GM19452 (cell line): ENCODE data around the gene STARD3.

Source experiments
- ATAC-seq: cut with Tn5 transposase; IDR thresholded peaks from one replicate; pipeline ENCODE4 v1.9.1; 2021; ENCODE audit not compliant: unreplicated experiment

Gene STARD3

GRCh38 chr17:39618956-39619785, 17.8 kb upstream of the STARD3 start:
- ATAC-seq, result no peak

DNA sequence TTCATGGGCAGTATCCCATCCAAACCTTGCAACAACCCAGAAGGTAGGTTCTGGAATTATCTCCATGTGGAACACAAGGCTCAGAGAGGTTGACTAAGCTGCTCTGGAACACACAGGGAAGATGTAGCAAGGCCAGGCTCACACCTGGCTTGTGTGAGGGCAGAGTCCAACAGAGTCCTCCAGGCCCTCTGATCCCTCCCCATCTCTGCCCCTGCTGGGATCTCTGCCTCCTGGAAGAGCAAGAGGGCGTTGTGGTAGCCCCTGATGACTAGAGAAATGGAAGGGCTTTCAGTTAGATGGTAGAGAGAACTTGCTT, 17.2 kb upstream of the STARD3 start:
- ATAC-seq, result no peak

GRCh38 chr17:39621523-39622379, 15.2 kb upstream of the STARD3 start:
- ATAC-seq, result peak; percentile 54

DNA sequence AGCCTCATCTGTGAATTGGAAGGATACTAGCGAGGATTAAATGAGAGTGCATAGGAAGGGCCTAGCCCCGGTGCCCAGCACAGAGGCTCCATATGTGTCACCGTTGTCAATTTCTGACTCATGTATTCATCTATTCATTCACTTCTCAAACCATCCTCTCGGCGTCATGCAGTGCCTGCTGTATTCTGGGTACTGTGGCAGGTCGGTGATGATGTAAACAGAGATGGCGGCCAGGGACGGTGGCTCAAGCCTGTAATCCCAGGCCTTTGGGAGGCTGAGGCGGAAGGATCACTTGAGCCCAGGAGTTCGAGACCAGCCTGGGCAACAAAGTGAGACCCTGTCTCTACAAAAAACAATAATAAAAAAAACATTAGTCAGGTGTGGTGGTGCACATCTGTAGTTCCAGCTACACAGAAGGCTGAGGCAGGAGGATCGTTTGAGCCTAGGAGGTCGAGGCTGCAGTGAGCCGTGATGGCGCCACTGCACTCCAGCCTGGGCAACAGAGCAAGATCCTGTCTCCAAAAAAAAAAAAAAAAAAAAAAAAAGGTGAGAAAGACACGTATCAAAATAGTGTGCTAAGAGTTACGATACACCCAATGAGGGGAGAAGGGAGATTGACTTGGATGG, 14.5 kb upstream of the STARD3 start:
- ATAC-seq, result peak; percentile 47

DNA sequence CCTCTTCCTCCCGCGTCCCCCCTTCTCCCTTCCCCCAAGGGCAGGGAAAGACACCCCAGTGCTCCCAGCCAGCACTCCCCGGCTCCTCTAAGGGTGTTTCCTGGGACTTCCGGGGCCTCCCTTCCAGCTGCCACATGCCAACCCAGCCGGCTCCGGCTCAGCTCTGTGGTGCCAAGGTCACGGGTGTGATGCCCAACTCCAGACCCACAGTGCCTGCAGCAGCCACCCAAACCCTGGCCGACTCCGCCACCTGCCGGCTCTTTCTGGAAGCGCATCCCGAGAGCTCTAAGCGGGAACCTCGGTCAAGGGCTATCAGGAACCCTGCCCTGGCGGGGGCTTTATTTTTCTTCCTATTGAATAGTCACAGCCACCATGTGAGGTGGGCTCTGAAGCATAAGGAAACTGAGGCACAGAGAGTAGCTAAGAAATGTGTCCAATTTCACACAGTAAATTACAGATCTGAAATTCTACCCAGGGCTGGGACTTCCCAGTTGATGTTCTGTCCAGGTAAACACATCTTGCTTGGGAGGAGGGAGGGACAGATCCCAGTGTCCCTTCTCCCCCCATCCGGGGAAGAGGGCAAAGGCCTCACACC, 13.5 kb upstream of the STARD3 start:
- ATAC-seq, result no peak

- no peak for ATAC-seq
These were observed 12.6 kb upstream of the STARD3 start for GRCh38 chr17:39624313-39624712.

DNA sequence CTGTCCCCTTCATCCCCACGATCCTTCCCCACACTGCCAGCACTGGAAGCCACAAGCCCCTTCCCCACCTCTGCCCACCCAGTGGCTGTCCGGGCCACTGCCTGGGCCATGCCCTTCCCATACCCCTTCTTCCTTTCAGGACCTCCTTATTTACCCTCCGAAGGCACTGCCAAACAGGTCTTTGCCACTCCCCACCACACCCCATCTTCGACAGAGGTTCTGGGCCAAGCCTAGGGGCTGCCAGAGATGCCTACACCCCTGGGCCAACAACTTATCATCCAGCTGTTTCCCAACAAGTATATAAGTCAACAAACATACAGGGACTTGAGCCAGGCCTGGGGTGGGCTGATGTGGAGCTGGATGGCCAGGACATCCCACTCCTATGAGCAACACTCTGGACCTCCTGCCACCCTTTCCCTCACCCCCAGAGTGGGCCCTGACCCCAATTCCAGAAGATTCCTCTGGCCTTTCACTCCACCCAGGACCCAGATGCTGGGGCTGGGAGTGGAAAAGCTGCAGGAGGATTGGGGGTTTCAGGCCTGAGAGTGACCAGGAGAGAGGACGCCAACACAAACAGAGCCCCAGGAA, 11.7 kb upstream of the STARD3 start:
- ATAC-seq, result no peak

DNA sequence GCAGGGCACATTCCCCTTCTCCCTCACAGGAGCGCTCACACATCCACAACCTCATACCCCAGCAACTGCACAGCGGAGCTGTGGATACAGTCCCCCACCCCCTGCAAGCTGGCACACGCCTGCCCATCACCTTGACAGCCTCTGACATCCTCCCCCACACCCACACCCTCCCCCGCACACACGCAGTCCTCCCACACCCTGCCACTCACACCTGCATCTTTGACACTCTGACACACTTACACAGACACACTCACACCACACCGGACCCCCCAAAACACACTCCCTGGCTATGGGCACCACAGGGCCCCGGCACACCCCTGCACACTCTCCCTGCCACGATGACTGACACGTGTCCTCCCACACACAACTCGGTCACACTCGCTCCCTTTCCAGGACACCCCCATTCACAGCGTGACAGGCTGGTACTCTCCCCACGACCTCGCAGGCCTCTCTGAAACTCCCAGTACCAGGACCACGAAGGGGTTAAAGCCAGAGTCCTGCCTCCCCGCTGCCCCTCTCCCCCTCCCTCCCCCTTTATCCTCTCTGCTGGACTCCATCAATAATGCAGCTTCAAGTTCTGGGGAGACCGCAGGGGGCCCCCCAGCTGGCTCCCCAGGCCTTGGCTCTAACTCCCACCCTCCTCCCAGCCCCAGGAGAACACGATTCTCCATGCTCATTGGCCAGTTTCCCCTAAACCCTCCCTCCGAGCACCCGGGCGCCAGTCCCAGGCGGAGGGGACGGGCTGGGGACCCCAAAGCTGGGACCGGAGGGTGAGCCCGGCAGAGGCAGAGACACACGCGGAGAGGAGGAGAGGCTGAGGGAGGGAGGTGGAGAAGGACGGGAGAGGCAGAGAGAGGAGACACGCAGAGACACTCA, 10.5 kb upstream of the STARD3 start, which contains the start of gene PPP1R1B:
PPP1R1B (plus strand) TSS at position 782 of the 876 bp plus-strand sequence. CDS start 441 bp downstream, outside the sequence.
- no peak for ATAC-seq

- no peak for ATAC-seq
These were observed 9.8 kb upstream of the STARD3 start for GRCh38 chr17:39627047-39627711.

GRCh38 chr17:39627712-39628516, 9.0 kb upstream of the STARD3 start:
- no peak for ATAC-seq

DNA sequence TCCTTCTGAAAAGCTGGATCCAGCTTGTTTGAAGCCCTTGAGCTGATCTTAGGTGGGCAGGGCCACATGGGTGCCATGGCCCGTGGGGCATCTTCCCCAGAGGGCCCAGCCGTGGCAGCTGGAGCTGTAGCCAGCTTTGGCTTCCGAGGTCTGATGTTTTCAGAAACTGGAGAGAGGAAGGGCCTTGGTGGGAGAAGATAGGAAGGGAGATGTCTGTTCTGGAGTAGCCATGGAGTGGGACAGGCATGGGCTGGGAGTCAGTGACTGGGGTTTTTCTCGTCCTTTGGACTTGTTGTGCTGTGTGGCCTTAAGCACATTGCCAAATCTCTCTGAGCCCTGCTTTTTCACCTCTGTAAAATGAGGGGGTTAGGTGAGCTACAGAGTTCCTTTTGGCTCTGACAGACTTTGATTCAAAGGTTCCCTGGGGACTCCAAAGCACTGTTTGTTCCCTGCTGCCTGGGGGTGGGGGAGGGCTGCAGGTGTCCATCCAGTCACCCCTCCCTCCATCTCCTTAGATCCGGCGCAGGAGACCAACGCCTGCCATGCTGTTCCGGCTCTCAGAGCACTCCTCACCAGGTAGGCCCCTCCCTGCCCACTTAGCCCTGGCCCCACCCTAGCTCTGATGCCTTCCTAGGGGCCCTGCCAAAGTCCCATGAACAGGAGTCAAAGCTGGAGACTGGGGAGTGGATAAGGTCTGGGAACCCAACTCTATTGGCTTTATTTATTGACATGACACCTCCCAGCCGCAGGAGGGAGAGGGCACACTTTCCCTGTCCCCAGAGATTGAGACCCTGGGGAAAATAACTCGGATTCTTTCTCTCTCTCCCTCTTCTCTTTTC, 8.1 kb upstream of the STARD3 start:
- ATAC-seq, result no peak

DNA sequence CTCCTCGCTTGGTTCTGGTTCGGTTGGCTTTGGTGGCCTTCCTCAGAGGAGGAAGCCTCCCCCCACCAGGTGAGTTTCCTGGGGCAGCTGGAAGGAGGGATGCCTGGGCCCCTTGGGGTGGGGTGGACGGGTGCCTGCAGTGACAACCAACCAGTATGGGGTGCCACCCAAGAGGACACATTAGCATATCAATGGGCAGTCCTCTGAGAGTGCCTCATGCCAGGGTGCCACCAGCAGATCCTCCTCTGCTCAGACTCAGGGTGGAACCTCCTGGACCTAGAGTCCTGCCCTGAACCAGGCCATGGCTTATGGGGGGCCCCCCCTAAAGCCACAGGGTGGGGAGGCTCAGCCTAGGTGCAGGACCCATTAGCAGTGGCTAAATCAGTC, 7.5 kb upstream of the STARD3 start:
- ATAC-seq, result no peak

DNA sequence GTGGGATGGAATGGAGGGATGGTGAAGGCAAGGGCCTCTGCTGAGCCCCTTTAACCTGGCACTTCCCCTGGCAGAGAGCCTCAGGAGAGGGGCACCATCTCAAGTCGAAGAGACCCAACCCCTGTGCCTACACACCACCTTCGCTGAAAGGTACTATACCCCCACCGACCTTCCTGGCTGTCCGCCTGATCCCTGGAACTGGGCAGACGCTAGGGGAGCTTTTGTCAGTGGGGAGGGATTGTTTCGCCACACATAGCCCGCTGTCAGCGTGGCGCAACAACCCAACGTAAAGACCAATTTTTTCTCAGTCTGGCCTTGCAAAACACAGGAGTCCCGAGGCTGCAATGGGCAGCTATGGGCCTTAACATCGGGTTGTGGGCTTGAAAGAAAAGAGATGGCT, 7.0 kb upstream of the STARD3 start:
- ATAC-seq, result no peak

DNA sequence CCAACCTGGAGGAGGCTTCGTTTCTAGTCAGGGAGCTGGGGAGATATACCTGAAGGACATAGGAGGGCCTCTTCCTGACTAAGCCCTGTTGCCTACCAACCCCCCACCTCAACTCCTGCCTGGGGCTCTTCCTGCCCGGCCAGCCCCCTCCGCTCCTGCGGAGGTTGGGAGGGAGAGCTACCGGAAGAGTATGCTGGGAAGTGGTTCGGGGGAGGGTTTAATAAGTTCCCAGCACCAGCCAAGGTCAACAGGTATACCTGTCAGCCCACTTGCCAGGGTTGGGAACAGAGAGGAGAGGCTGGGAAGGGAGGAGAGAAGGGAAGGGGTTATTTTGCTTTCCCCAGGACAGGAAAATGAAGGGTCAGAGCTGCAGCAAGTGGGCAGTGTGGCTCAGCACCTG, 5.5 kb upstream of the STARD3 start:
- ATAC-seq, result no peak

DNA sequence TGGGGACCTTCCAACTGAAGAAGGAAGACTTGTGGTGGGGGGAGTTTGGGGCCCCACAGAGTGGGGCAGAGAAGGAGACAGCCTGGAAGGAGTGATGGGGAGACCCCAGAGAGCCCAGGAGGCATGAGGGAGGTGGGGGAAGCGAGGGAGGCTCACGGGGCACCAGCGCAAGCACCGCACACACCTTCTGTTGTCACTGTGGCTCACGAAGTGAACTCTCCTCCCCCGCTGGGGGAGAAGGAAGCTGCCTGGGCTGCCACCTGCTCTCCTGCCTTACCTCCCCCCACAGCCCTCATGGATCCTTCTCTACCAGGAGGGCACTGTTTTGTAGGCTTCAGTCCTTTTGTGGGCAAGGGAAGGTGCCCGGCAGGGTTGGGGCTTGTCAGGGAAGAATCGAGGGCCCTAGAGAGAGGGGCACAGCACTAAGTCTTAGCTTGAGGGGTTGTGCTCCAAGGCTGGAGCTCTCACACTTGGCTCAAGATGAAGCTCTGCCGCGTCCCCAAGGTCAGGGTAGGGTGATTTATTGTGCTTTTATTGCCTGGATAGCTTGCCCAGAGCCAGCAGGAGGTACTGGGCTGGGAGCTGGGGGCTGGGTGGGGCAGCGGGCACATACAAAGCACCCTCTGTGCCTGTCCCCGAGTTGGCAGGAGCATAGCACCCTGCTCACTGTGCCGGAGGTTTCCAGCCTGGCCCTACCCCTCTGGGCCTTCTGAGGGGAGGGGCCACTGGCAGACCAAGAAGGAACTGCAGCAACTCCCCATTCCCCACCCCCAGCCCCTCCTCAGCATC, 4.6 kb upstream of the STARD3 start:
- ATAC-seq, result no peak

DNA sequence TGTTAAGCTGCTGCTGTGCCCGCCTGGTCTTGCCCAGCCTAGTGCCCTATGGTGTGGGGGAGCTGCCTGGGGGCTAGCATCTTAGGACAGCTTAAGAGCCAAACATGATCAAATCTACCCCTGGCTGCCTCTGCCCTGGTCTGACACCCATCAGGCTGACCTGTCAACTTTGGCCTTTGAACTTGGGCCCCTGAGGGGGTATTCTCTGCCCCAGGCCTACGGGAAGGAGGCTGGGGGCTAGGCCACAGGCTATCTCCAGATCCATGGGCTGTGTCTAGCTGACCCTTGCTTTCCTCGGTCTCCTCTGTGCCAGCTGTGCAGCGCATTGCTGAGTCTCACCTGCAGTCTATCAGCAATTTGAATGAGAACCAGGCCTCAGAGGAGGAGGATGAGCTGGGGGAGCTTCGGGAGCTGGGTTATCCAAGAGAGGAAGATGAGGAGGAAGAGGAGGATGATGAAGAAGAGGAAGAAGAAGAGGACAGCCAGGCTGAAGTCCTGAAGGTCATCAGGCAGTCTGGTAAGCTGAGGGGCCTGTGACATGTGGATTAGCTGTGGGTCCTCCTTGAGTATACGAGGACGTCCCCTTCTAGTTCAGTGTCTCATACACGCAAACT, 3.3 kb upstream of the STARD3 start:
- no peak for ATAC-seq
